ENCODE results near the gene SLC7A7. TPM values are rescaled to one million over a fixed set of nuclear protein-coding genes. Genes with fewer than 3 reads are reported as not detected.

Gene SLC7A7
- total RNA-seq (2016; rRNA removed; fragmentation: Illumina TruSeq; extraction: Trizol) (0.07 and 0.13 TPM in 2 replicates), polyA plus RNA-seq (2011; rRNA removed) (0.63 and 1.1 TPM in 2 replicates), polyA minus RNA-seq (2011; rRNA and poly(A)+ RNA removed; ENCODE audit: low replicate concordance) (1.2 and 3.2 TPM in 2 replicates), Bru-seq, nascent RNA (percentile 15 among the genes with signal in this experiment), BruChase-seq, experiment 1, labeled RNA remaining after a 6-hour chase (percentile 24 among the genes with signal in this experiment), BruChase-seq, experiment 2, labeled RNA remaining after a 2-hour chase (percentile 15 among the genes with signal in this experiment)
- total RNA-seq (2016; cell fraction: cytosol; rRNA removed; fragmentation: Illumina TruSeq; extraction: Trizol; ENCODE audit: low read depth): not detected in 2 replicates
- total RNA-seq (2016; cell fraction: insoluble cytoplasmic fraction; rRNA removed; fragmentation: Illumina TruSeq; extraction: Trizol): 0.17 TPM in 1 of 2 replicates, not detected in the other
- 0.10 and 0.15 TPM in 2 replicates for total RNA-seq (2016; cell fraction: membrane; rRNA removed; fragmentation: Illumina TruSeq; extraction: Trizol)
- total RNA-seq (2016; cell fraction: nucleus; rRNA removed; fragmentation: Illumina TruSeq; extraction: Trizol): 0.38 TPM in 1 of 2 replicates, not detected in the other
- 0.94 and 1.3 TPM in 2 replicates for polyA plus RNA-seq (2011; cell fraction: cytosol; rRNA removed)
- 2.3 and 2.5 TPM in 2 replicates for polyA plus RNA-seq (2011; cell fraction: nucleus; rRNA removed)
- 1.3 and 1.7 TPM in 2 replicates for polyA plus RNA-seq (2012)
- polyA plus RNA-seq (2016; cell fraction: cytosol; fragmentation: Illumina TruSeq; extraction: Trizol; ENCODE audit: low read depth): not detected in 2 replicates
- 0.19 and 0.40 TPM in 2 replicates for polyA plus RNA-seq (2016; cell fraction: insoluble cytoplasmic fraction; fragmentation: Illumina TruSeq; extraction: Trizol; ENCODE audit: low read depth)
- 0.23 and 0.27 TPM in 2 replicates for polyA plus RNA-seq (2016; cell fraction: membrane; fragmentation: Illumina TruSeq; extraction: Trizol; ENCODE audit: low read depth)
- not detected in 2 replicates for polyA plus RNA-seq (2016; cell fraction: nucleus; fragmentation: Illumina TruSeq; extraction: Trizol; ENCODE audit: insufficient read depth, low read depth)
- 0.44 TPM in 1 of 2 replicates, not detected in the other for polyA minus RNA-seq (2011; cell fraction: cytosol; rRNA and poly(A)+ RNA removed)
- 0.50 and 0.90 TPM in 2 replicates for polyA minus RNA-seq (2011; cell fraction: nucleus; rRNA and poly(A)+ RNA removed)
- long read RNA-seq, experiment 1: 0 reads
- long read RNA-seq, experiment 2, partial matches to known transcripts: 0 of 1 reads
- long read RNA-seq, experiment 2, other reads (novel, unspliced or antisense): 0 of 1 reads

GRCh38 chr14:22814941-22815713, at the start of gene SLC7A7:
TSS of gene SLC7A7 (minus strand) at chr14:22815435. CDS start at chr14:22813398, 2,037 bp downstream.
- Histone ChIP-seq H4K20me1 (ENCODE audit: insufficient read depth, low read length) (no peaks in the 10 kb centered on the region), H2AFZ (ENCODE audit: low read length) (peak within 1 kb of the TSS; percentile 60), H3K9me3 (ENCODE audit: low read length) (no peaks in the 10 kb centered on the region), H3K79me2 (ENCODE audit: insufficient read depth, low read length) (no peaks in the 10 kb centered on the region), H3K36me3 (replicated peaks in 1 of 2; ENCODE audit: control insufficient read depth in 1 of 2, insufficient read depth in 2 of 2, low read length in 2 of 2) (no peaks in the 10 kb centered on the region), H3K9ac (ENCODE audit: insufficient read depth, low read depth, low read length) (peak within 1 kb of the TSS; percentile 5; the same call in 1 of the 2 replicates), H3K27ac (ENCODE audit: extremely low read length, insufficient read depth, low read length) (no peak within 1 kb of the TSS), H3K27me3 (ENCODE audit: control insufficient read depth in 1 of 2, insufficient read depth in 2 of 2, low read length in 2 of 2) (no peaks in the 10 kb centered on the region; a peak in 1 of 5 replicates), H3K4me3 (replicated peaks in 1 of 3; ENCODE audit: insufficient read depth in 1 of 3, low read depth in 2 of 3, low read length in 3 of 3) (peak within 1 kb of the TSS in 1 of 3 experiments; percentile 4; a peak in 1 of 6 replicates), H3K4me1 (ENCODE audit: insufficient read depth, low read length) (peaks cover 34% of the 10 kb centered on the region), H3K4me2 (ENCODE audit: low read depth, low read length) (peak within 1 kb of the TSS; percentile 58)
- BruUV-seq (replicated peaks): no TSS peak
- intact Hi-C loops (cut with micrococcal nuclease; ENCODE audit: unreplicated experiment): loop anchor here (5.0 kb wide), 1 partner anchor 243 kb away; no protein-coding TSS in a partner anchor
- FAIRE-seq (no peak), DNase-seq (ENCODE audit: low spot score) (no peak), ATAC-seq (peak; percentile 13)
- in situ Hi-C loops (cut with HindIII; ENCODE audit: extremely low pct_ligation_motif_present, low pct_unique_long_range_greater_than_20kb): no loop called here
- WGBS (ENCODE audit: low lambda C conversion rate): 12% methylated on average over 10 of the region's 10 CpGs
- ChIA-PET CTCF (ENCODE audit: low intra/inter-chr PET ratio, low total read pairs) (interaction anchor here (2.1 kb wide), 1 partner anchor 38 kb away, joined by 8 read pairs; no protein-coding TSS in a partner anchor), POLR2A (interaction anchor here (1.1 kb wide), 1 partner anchor 49 kb away, joined by 4 read pairs; the partner anchor contains the start of gene OXA1L)
- peak; percentile 95 for TF ChIP-seq HNF4A (CRISPR knock-in tag; IDR thresholded peaks at IDR 0.05)
- TF ChIP-seq FOXM1 (CRISPR knock-in tag; IDR thresholded peaks at IDR 0.05): no peak
- TF ChIP-seq TFDP1 (CRISPR knock-in tag; IDR thresholded peaks at IDR 0.05; ENCODE audit: borderline replicate concordance): no peak
- TF ChIP-seq ZNF614 (CRISPR knock-in tag; IDR thresholded peaks at IDR 0.05; ENCODE audit: borderline replicate concordance): peak; percentile 19; the same call in 1 of the 2 replicates
- TF ChIP-seq SP5 (CRISPR knock-in tag; IDR thresholded peaks at IDR 0.05; ENCODE audit: borderline replicate concordance, low read depth): 0 out of 2 replicates have a peak, but pooled peaks have one; percentile 18
- peak; percentile 47 for TF ChIP-seq XRCC5 (optimal IDR thresholded peaks at IDR 0.05; ENCODE audit: low read length)
- TF ChIP-seq MEIS2 (CRISPR knock-in tag; IDR thresholded peaks at IDR 0.05): no peak
- TF ChIP-seq FUBP1 (CRISPR knock-in tag; IDR thresholded peaks at IDR 0.05; ENCODE audit: borderline replicate concordance): no peak
- TF ChIP-seq MED8 (CRISPR knock-in tag; IDR thresholded peaks at IDR 0.05; ENCODE audit: insufficient replicate concordance): no peak
- no peak for TF ChIP-seq TAF15 (IDR thresholded peaks at IDR 0.05; ENCODE audit: low read depth, low read length, poor library complexity, severe bottlenecking)
- TF ChIP-seq ZNF10 (CRISPR knock-in tag; IDR thresholded peaks at IDR 0.05; ENCODE audit: borderline replicate concordance, low read depth): no peak

Measured in HepG2 (cell line).